ENCODE results near the gene FAM149A. TPM values are rescaled to one million over a fixed set of nuclear protein-coding genes. Genes with fewer than 3 reads are reported as not detected.

Gene FAM149A
- total RNA-seq, 4 donors from 2014 or later, result 1.5 to 5.9 (median 3.3) TPM

- in situ Hi-C loops (cut with MboI; ENCODE audit: low sequenced_read_pairs in 4 of 4), result no loop called here
Measured at GRCh38 chr4:186074189-186074588, 30.3 kb upstream of the FAM149A start.

GRCh38 chr4:186078981-186079638 lies 25.4 kb upstream of the FAM149A start:
- no peaks in the 10 kb centered on the region for H3K27me3 ChIP-seq
- no peaks in the 10 kb centered on the region for H3K36me3 ChIP-seq
- H3K27ac ChIP-seq, result no peak overlapping the region
- DNase-seq (no peak), ATAC-seq (no peak)
- intact Hi-C loops (cut with DNase I; ENCODE audit: low total_unique reads), result no loop called here
- no peak for TF ChIP-seq POLR2A (IDR thresholded peaks at IDR 0.05)
- TF ChIP-seq CTCF (IDR thresholded peaks at IDR 0.05 in 4 of 5, conservative IDR thresholded peaks at IDR 0.05 in 1 of 5), result no peak
- H3K4me1 ChIP-seq, result no peaks in the 10 kb centered on the region
- no peaks in the 10 kb centered on the region for H3K9me3 ChIP-seq
- in situ Hi-C loops (cut with MboI; ENCODE audit: low sequenced_read_pairs in 4 of 4), result no loop called here
- H3K4me3 ChIP-seq, result no peak overlapping the region

More at GRCh38 chr4:186074189-186074588, 30.3 kb upstream of the FAM149A start:
- Histone ChIP-seq H3K4me1 (no peaks in the 10 kb centered on the region), H3K27ac (no peak overlapping the region), H3K27me3 (no peaks in the 10 kb centered on the region), H3K9me3 (no peaks in the 10 kb centered on the region), H3K4me3 (no peak overlapping the region), H3K36me3 (no peaks in the 10 kb centered on the region)
- intact Hi-C loops (cut with DNase I; ENCODE audit: low total_unique reads), result no loop called here
- DNase-seq (no peak), ATAC-seq (no peak)
- TF ChIP-seq CTCF (IDR thresholded peaks at IDR 0.05 in 4 of 5, conservative IDR thresholded peaks at IDR 0.05 in 1 of 5) (no peak), POLR2A (IDR thresholded peaks at IDR 0.05) (no peak)

GRCh38 chr4:186079694-186080093 lies 24.8 kb upstream of the FAM149A start:
- Histone ChIP-seq H3K4me1 (no peaks in the 10 kb centered on the region), H3K9me3 (no peaks in the 10 kb centered on the region), H3K36me3 (no peaks in the 10 kb centered on the region), H3K27ac (no peak overlapping the region), H3K27me3 (no peaks in the 10 kb centered on the region), H3K4me3 (no peak overlapping the region)
- in situ Hi-C loops (cut with MboI; ENCODE audit: low sequenced_read_pairs in 4 of 4) (no loop called here), intact Hi-C loops (cut with DNase I; ENCODE audit: low total_unique reads) (no loop called here)
- ATAC-seq (no peak), DNase-seq (no peak)
- TF ChIP-seq CTCF (IDR thresholded peaks at IDR 0.05 in 4 of 5, conservative IDR thresholded peaks at IDR 0.05 in 1 of 5) (no peak), POLR2A (IDR thresholded peaks at IDR 0.05) (no peak)

GRCh38 chr4:186081202-186081807 lies 23.2 kb upstream of the FAM149A start:
- TF ChIP-seq POLR2A (IDR thresholded peaks at IDR 0.05) (no peak), CTCF (IDR thresholded peaks at IDR 0.05 in 4 of 5, conservative IDR thresholded peaks at IDR 0.05 in 1 of 5) (no peak)
- Histone ChIP-seq H3K4me3 (no peak overlapping the region), H3K9me3 (no peaks in the 10 kb centered on the region), H3K27ac (no peak overlapping the region), H3K27me3 (no peaks in the 10 kb centered on the region), H3K36me3 (no peaks in the 10 kb centered on the region), H3K4me1 (no peaks in the 10 kb centered on the region)
- intact Hi-C loops (cut with DNase I; ENCODE audit: low total_unique reads), result no loop called here
- no peak for ATAC-seq
- in situ Hi-C loops (cut with MboI; ENCODE audit: low sequenced_read_pairs in 4 of 4), result no loop called here
- DNase-seq, result no peak
